Mucosa of descending colon (tissue), 3 donors: ENCODE measurements around the gene TPBGL. TPM values are rescaled to one million over a fixed set of nuclear protein-coding genes. Genes with fewer than 3 reads are reported as not detected.

ENCODE experiments used
- ATAC-seq: fragments of 200-7000 bp; cut with Tn5 transposase; one replicate; pipeline ENCODE4 v1.9.1; 2020; ENCODE audit warnings: mild to moderate bottlenecking, moderate library complexity
- DNase-seq, 3 donors: peaks; one replicate each; pipeline ENCODE4 v3.0.0-alpha.2; 2020
- H3K36me3 ChIP-seq: fragments of 200-600 bp; one replicate; pipeline ENCODE4 v1.8.0; 2021; ENCODE audit warnings: low read depth, mild to moderate bottlenecking
- H3K4me1 ChIP-seq: fragments of 200-600 bp; one replicate; pipeline ENCODE4 v1.8.0; 2021; ENCODE audit warnings: low read depth, mild to moderate bottlenecking
- H3K4me3 ChIP-seq: fragments of 200-600 bp; one replicate; pipeline ENCODE4 v1.8.0; 2021; ENCODE audit warnings: mild to moderate bottlenecking
- H3K9me3 ChIP-seq: fragments of 200-600 bp; one replicate; pipeline ENCODE4 v1.8.0; 2021; ENCODE audit warnings: mild to moderate bottlenecking
- CTCF ChIP-seq: fragments of 200-600 bp; IDR thresholded peaks from one replicate; pipeline ENCODE4 v1.8.0; 2022; ENCODE audit warnings: antibody characterized with exemption, mild to moderate bottlenecking
- intact Hi-C, 2 donors: fragments of 100-400 bp; cut with DNase I in 1 of 2; cut with micrococcal nuclease in 1 of 2; formaldehyde crosslinking; loops; one replicate each; pipeline versions ENCODE4 v1.11.0 to v1.11.1; 2022; cut with DNase I, micrococcal nuclease
- total RNA-seq, 3 donors: library from RNA; stranded (reverse); fragmentation: NEBNext Ultra II Directional in 2 of 3; extraction: Animal tissue kit (Norgen Biotek cat#: 25700) in 2 of 3; gene quantifications; one replicate each; pipeline versions ENCODE4 v1.2.1 to v1.2.4, GENCODE V29; 2021 to 2023
- donor health status: DM: no; HTN: no; CAD: no; lungs with moderate emphysema.
- donor health status: DM: no; HTN: no; CAD: no.
- donor health status: DM: no; HTN: yes; CAD: no.

Gene TPBGL
- total RNA-seq, 3 donors from 2014 or later = 0.17 to 0.57 TPM; not detected in 1

DNA sequence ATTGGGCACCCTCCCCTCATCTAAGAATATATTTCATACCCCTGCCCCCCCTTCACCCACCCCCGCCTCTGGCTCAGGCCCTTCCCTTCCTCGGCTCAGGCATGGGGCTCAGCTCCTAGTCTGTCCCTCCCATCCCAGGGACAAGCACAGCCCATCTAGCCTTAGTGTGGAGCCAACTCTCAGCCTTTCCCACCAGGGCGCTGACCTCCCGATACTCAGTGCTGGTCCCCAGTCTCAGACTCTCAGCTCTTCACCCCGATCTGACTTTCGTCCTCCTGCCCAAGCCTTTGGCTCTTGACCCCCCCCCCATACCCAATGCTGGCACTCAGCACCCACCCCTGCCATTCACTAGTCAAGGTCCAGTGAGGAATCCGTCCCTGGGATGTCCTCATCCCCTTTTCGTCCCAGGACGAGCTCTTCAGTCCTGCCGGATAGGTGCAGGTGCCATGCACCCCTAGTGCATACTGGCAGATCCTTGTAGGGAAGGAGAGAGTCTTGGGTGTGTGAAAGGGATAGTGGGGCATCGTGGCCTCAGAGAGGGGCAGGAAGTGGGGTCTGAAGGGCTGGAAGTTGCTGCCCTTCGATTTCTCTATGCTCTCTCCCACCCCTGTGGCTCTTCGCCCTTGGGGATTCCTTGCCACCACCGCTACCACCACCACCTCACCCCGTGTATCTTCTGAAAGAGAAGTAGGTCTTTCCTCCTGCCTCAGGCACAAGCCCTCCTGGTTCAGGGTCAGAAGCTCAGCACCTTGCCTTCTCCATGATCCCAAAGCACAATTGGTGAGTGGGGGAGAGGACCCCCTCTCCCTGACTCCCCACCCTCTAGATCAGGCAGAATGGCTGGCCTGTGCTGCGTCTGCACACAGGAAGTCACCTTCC is 2.4 kb downstream of the TPBGL start:
- intact Hi-C loops = loop anchor here (10.0 kb wide), 1 partner anchor 308 kb away; no protein-coding TSS in a partner anchor
- Histone ChIP-seq H3K36me3 (no peaks in the 10 kb centered on the region), H3K4me3 (no peak overlapping the region), H3K9me3 (no peaks in the 10 kb centered on the region), H3K4me1 (peaks cover 14% of the 10 kb centered on the region)
- DNase-seq (no peak), ATAC-seq (no peak)
- no peak for TF ChIP-seq CTCF

DNA sequence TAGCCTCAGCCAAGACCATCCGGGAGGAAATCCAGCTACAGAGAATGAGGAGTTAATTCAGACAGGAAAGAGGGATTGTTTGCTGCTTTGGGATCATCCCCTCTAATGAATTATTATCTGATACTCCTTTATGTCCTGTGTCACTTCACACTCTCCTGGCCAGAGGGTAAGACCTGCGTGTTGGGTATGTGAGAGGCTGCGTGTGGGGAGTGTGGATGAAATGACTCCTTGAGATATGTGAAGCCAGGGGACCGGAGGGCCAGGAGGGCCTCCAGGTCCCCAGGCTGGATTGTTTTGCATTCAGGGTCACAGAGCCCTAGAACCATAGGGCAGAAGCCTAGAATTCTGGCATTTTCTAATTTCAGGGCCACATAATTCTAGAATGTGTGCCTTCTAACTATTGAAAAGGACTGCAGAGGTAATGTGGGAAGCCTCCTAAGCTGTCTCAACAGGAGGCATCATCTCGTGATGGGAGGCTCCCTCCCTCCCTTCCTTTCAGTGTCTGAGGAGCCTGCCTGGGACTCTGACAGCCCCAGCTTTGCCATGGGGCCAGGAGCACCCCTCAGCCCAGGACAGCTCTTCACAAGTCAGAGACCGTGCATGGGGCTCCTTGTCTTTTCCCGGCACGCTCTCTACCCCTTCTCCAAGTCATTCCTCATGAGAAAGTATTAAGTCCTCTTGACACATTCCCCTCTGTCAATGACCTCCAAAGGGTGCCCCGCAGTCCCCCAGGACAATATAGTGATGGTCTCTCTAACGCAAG is 3.7 kb downstream of the TPBGL start:
- peaks cover 14% of the 10 kb centered on the region for H3K4me1 ChIP-seq
- no peaks in the 10 kb centered on the region for H3K9me3 ChIP-seq
- H3K36me3 ChIP-seq = no peaks in the 10 kb centered on the region
- H3K4me3 ChIP-seq = no peak overlapping the region
- TF ChIP-seq CTCF = no peak
- intact Hi-C loops = loop anchor here (10.0 kb wide), 1 partner anchor 309 kb away; no protein-coding TSS in a partner anchor
- ATAC-seq = no peak
- no peak for DNase-seq

- ATAC-seq (no peak), DNase-seq (no peak)
- Histone ChIP-seq H3K9me3 (no peaks in the 10 kb centered on the region), H3K36me3 (no peaks in the 10 kb centered on the region), H3K4me3 (no peak overlapping the region), H3K4me1 (peaks cover 11% of the 10 kb centered on the region)
- no peak for TF ChIP-seq CTCF
- intact Hi-C loops = loop anchor here (5.0 to 10.0 kb wide), 2 partner anchors 103 to 311 kb away; no protein-coding TSS in a partner anchor
Measured at GRCh38 chr11:75245356-75246005, 4.9 kb downstream of the TPBGL start.

GRCh38 chr11:75246006-75246670 is 5.6 kb downstream of the TPBGL start:
- intact Hi-C loops = loop anchor here (5.0 to 10.0 kb wide), 2 partner anchors 104 to 311 kb away; no protein-coding TSS in a partner anchor
- ATAC-seq (no peak), DNase-seq (no peak)
- H3K4me3 ChIP-seq = no peak overlapping the region
- H3K9me3 ChIP-seq = no peaks in the 10 kb centered on the region
- no peak for TF ChIP-seq CTCF
- peaks cover 5% of the 10 kb centered on the region for H3K4me1 ChIP-seq
- H3K36me3 ChIP-seq = no peaks in the 10 kb centered on the region
